ENCODE results near the gene PTPN23.

- TF ChIP-seq CTCF (IDR thresholded peaks at IDR 0.05; ENCODE audit: insufficient read depth, low read depth, low read length) (no peak), EZH2 (IDR thresholded peaks at IDR 0.05; ENCODE audit: insufficient read depth, low read length) (no peak)
Observed at GRCh38 chr3:47376393-47376792, 4.4 kb upstream of the PTPN23 start.

Measured in astrocyte (in vitro differentiated cells and primary cell).